Activated naive CD8-positive, alpha-beta T cell treated with anti-CD3 and anti-CD28 coated beads, Interleukin-2, amount 50 U/mL, for 24 hours (primary cell): ENCODE measurements around the gene GLS2.
"Not testable (repeated sequence)": the region's sequence is repeated elsewhere in the genome, so short reads cannot be mapped to it uniquely, and the experiment has no call there.

Experiments
- ATAC-seq: fragments of 150-1000 bp; cut with Tn5 transposase; one replicate; pipeline ENCODE4 v1.10.0; 2021
- DNase-seq: peaks from one replicate; pipeline ENCODE4 v3.0.0; 2021
- H3K27ac Mint-ChIP-seq: one replicate; pipeline ENCODE4 v1.8.0; 2021; ENCODE audit warnings: mild to moderate bottlenecking, mixed read lengths
- H3K27me3 Mint-ChIP-seq: one replicate; pipeline ENCODE4 v1.8.0; 2021; ENCODE audit warnings: mixed read lengths
- H3K36me3 Mint-ChIP-seq: one replicate; pipeline ENCODE4 v1.8.0; 2021; ENCODE audit warnings: low read depth, mixed read lengths
- H3K4me1 Mint-ChIP-seq: one replicate; pipeline ENCODE4 v1.8.0; 2021; ENCODE audit warnings: mixed read lengths
- H3K4me3 Mint-ChIP-seq: one replicate; pipeline ENCODE4 v1.8.0; 2021; ENCODE audit warnings: mild to moderate bottlenecking, moderate library complexity, mixed read lengths
- H3K9me3 Mint-ChIP-seq: one replicate; pipeline ENCODE4 v1.8.0; 2021; ENCODE audit warnings: mixed read lengths

Gene GLS2

GRCh38 chr12:56476143-56476542 is 11.8 kb downstream of the GLS2 start:
- H3K4me3 Mint-ChIP-seq = no peak overlapping the region
- H3K4me1 Mint-ChIP-seq = peaks cover 21% of the 10 kb centered on the region
- no peak overlapping the region for H3K27ac Mint-ChIP-seq
- H3K27me3 Mint-ChIP-seq = no peaks in the 10 kb centered on the region
- no peaks in the 10 kb centered on the region for H3K9me3 Mint-ChIP-seq
- DNase-seq = no peak
- ATAC-seq = no peak
- peaks cover 23% of the 10 kb centered on the region for H3K36me3 Mint-ChIP-seq

- peaks cover 27% of the 10 kb centered on the region for H3K4me1 Mint-ChIP-seq
- H3K36me3 Mint-ChIP-seq = peaks cover 34% of the 10 kb centered on the region
- ATAC-seq = no peak
- no peaks in the 10 kb centered on the region for H3K27me3 Mint-ChIP-seq
- H3K9me3 Mint-ChIP-seq = no peaks in the 10 kb centered on the region
- no peak overlapping the region for H3K27ac Mint-ChIP-seq
- DNase-seq = no peak
- H3K4me3 Mint-ChIP-seq = no peak overlapping the region
Observed at GRCh38 chr12:56474389-56474788, 13.6 kb downstream of the GLS2 start.

DNA sequence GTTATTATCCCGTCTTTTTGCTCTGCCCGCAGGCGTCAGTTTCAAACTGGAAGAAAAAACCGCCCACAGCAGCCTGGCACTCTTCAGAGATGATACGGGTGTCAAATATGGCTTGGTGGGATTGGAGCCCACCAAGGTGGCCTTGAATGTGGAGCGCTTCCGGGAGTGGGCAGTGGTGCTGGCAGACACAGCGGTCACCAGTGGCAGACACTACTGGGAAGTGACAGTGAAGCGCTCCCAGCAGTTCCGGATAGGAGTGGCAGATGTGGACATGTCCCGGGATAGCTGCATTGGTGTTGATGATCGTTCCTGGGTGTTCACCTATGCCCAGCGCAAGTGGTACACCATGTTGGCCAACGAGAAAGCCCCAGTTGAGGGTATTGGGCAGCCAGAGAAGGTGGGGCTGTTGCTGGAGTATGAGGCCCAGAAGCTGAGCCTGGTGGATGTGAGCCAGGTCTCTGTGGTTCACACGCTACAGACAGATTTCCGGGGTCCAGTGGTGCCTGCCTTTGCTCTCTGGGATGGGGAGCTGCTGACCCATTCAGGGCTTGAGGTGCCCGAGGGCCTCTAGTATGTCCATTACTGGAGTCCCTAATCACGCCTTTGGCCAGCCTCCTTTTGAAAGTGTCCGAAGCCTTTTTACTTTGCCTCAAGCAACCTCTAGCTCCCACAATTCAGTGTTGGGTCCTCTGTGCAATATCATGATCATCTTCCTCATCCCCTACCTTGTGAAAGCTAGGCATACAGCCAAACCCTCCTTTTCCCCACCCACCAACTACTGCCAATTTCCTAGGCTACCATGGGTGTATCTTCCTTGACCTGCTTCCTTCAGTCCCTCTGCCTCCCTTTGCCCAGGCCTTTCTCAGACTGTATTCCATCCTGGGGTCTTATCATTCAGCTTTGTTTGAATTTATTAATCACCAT is 18.7 kb downstream of the GLS2 start:
- peaks cover 34% of the 10 kb centered on the region for H3K36me3 Mint-ChIP-seq
- peak overlapping the region; percentile 98 for H3K27ac Mint-ChIP-seq
- peaks cover 41% of the 10 kb centered on the region for H3K4me1 Mint-ChIP-seq
- DNase-seq = peak; percentile 18
- H3K9me3 Mint-ChIP-seq = no peaks in the 10 kb centered on the region
- H3K27me3 Mint-ChIP-seq = no peaks in the 10 kb centered on the region
- ATAC-seq = no peak
- H3K4me3 Mint-ChIP-seq = peak overlapping the region; percentile 98

- DNase-seq (peak; percentile 94), ATAC-seq (peak; percentile 95)
- Mint-ChIP-seq H3K27me3 (no peaks in the 10 kb centered on the region), H3K9me3 (no peaks in the 10 kb centered on the region), H3K4me3 (peak within 1 kb of the TSS; percentile 98), H3K36me3 (peaks cover 29% of the 10 kb centered on the region), H3K27ac (peak within 1 kb of the TSS; percentile 98), H3K4me1 (peaks cover 44% of the 10 kb centered on the region)
Observed at GRCh38 chr12:56468216-56469006, 19.6 kb downstream of the GLS2 start, which contains the start of gene SPRYD4. Gene SPRYD4 (plus strand): TSS chr12:56468578. CDS start chr12:56468592, 14 bp downstream.

GRCh38 chr12:56462565-56462964 is 25.4 kb downstream of the GLS2 start:
- Mint-ChIP-seq H3K4me1 (peaks cover 10% of the 10 kb centered on the region), H3K9me3 (no peaks in the 10 kb centered on the region), H3K27ac (no peak overlapping the region), H3K27me3 (no peaks in the 10 kb centered on the region), H3K36me3 (no peaks in the 10 kb centered on the region), H3K4me3 (no peak overlapping the region)
- no peak for ATAC-seq
- no peak for DNase-seq

DNA sequence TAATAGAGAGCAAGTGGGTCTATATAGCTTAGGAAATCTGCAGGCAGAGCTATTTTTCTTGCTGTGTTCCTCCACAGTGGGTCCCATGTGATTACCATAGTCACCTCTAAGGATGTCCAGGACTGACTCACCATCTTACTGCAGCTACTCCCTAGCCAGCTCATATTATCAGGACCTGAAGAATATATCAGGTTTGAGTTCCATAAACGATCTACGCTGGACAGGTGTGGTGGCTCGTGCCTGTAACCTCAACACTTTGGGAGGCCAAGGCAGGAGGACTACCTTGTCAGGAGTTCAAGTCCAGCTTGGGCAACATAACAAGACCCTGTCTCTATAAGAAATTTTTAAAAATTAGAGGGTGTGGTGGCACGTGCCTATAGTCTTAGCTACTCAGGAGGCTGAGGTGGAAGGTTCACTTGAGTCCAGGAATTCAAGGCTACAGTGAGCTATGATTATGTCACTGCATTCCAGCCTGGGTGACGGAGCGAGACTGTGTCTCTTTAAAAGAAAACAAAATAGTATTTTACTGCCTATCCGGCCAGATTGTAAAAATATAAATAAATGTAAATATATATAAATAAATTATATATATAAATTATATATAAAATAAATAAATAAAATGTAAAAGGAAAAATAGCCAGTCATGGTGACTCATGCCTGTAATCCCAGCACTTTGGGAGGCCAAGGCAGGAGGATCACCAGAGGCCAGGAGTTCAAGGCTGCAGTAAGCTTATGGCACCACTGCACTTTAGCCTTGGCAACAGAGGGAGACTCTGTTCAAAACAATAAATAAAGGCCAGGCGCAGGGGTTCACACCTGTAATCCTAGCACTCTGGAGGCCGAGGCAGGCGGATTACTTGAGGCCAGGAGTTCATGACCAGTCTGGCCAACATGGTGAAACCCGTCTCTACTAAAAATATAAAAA is 26.5 kb downstream of the GLS2 start:
- Mint-ChIP-seq H3K27me3 (no peaks in the 10 kb centered on the region), H3K4me1 (peaks cover 5% of the 10 kb centered on the region), H3K27ac (no peak overlapping the region), H3K4me3 (no peak overlapping the region), H3K36me3 (no peaks in the 10 kb centered on the region), H3K9me3 (no peaks in the 10 kb centered on the region)
- DNase-seq (no peak), ATAC-seq (no peak)

DNA sequence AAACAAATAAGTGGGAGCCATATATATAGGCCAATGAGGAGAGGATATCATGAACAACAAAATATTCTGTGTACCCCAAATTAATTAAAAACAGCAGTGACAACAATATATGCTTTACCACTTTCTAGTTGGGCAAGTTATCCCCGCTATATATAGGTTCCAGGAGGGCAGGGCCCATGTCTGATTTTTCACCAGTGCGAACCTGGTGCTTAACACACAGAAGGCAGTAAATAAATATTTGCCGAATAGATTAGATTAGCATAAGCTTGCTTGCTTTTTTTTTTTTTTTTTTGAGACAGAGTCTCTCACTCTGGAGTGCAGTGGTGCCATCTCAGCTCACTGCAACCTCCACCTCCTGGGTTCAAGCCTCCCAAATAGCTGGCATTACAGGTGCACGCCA is 30.1 kb downstream of the GLS2 start:
- Mint-ChIP-seq H3K9me3 (no peaks in the 10 kb centered on the region), H3K36me3 (no peaks in the 10 kb centered on the region), H3K27ac (no peak overlapping the region), H3K27me3 (no peaks in the 10 kb centered on the region), H3K4me3 (no peak overlapping the region), H3K4me1 (no peaks in the 10 kb centered on the region)
- DNase-seq (no peak), ATAC-seq (no peak)

- Mint-ChIP-seq H3K4me1 (peaks cover 5% of the 10 kb centered on the region), H3K9me3 (no peaks in the 10 kb centered on the region), H3K4me3 (no peak within 1 kb of the TSS), H3K27me3 (no peaks in the 10 kb centered on the region), H3K27ac (no peak within 1 kb of the TSS), H3K36me3 (no peaks in the 10 kb centered on the region)
- ATAC-seq = no peak
- DNase-seq = no peak
Observed at GRCh38 chr12:56454557-56454956, 33.4 kb downstream of the GLS2 start, which contains the start of gene MIP. Gene MIP (minus strand): TSS chr12:56454657. CDS start chr12:56454613, 44 bp downstream.

DNA sequence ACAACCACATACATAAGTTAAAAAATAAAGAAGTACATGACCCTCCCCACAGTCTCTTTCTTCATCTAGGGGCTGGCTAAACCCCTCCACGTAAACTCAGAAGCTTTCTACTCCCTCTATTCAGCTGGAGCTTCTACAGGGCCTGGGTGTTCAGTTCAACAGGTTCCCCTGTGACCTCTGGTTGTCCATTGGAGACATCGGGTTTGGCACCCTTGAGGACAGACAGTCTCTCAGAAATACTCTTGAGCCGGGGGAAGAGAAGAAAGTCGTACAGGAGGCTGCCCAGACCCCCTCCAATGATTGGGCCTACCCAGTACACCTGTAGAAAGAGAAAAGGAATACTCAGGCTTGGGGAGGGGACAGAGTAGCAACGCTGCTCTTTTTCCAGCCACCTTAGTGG is 36.8 kb downstream of the GLS2 start:
- Mint-ChIP-seq H3K4me1 (peaks cover 19% of the 10 kb centered on the region), H3K9me3 (no peaks in the 10 kb centered on the region), H3K36me3 (peaks cover 6% of the 10 kb centered on the region), H3K27ac (no peak overlapping the region), H3K4me3 (no peak overlapping the region), H3K27me3 (no peaks in the 10 kb centered on the region)
- ATAC-seq (no peak), DNase-seq (no peak)

- ATAC-seq = no peak
- H3K4me3 Mint-ChIP-seq = peak overlapping the region; percentile 90
Observed at GRCh38 chr12:56450241-56450640, 37.7 kb downstream of the GLS2 start.

DNA sequence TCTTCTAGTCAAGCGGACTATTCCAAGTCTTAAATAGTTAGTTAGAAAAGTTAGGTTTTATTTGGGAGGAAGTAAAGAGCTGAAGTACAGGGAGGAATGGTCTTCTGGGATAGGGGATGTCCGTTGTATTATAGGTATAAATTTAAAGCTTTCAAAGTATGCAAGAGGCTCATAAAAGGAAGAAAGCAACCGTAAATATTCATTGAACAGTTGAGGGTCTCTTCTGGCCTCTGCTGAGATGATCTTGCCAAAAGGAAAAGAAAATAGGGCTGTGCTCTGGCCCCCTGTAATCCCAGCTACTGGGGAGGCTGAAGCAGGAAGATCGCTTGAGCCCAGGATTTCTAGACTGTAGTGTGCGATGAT is 38.4 kb downstream of the GLS2 start:
- Mint-ChIP-seq H3K4me3 (peak overlapping the region; percentile 90), H3K27ac (peak overlapping the region; percentile 96), H3K9me3 (peaks cover 3% of the 10 kb centered on the region), H3K4me1 (peaks cover 21% of the 10 kb centered on the region), H3K27me3 (no peaks in the 10 kb centered on the region), H3K36me3 (peaks cover 12% of the 10 kb centered on the region)
- ATAC-seq = no peak
- no peak for DNase-seq

More at GRCh38 chr12:56450241-56450640, 37.7 kb downstream of the GLS2 start:
- Mint-ChIP-seq H3K27me3 (no peaks in the 10 kb centered on the region), H3K36me3 (peaks cover 8% of the 10 kb centered on the region), H3K4me1 (peaks cover 19% of the 10 kb centered on the region), H3K9me3 (no peaks in the 10 kb centered on the region), H3K27ac (peak overlapping the region; percentile 96)
- DNase-seq = no peak

DNA sequence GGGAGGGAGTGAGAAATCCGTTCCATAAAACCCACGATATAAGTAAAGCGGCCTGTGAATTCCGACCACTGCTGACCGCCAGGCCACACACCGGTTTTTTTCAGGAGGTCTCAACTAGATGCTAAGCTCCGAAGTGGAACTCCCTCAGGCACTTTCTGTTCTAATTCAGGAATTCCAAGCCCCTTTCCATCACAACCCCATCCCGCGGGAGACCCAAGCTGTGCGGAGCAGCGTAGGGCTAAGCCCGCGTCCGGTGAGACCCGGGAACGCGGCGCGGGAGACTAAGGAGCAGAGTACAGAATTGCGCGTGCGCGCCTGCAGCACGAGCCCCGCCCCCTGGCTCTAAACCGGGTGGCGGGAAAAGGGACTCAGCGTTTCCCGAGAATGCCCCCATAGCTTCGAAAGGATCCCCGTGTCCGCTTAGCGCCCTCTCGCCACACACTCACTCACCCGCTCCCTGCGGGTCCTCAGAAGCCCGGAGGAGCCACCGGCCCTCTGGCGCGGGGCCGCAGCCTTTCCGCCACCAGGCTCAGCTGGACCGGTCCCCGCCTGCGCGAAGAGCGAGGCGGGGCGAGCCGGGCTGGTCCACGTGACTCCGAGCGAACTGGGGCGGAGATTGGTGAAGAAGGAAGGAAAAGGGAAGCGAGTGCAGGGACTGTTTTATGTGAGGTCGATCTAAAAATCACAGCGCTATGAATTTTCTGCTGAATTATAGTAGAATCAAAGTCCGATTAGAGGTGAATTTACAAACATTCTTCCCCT is 38.9 kb downstream of the GLS2 start, which contains the start of gene TIMELESS:
TIMELESS (minus strand) TSS at position 567 of the 762 bp plus-strand sequence. CDS start 15,256 bp downstream, outside the sequence.
- ATAC-seq = peak; percentile 97
- H3K27ac Mint-ChIP-seq = peak within 1 kb of the TSS; percentile 96
- peaks cover 21% of the 10 kb centered on the region for H3K4me1 Mint-ChIP-seq

DNA sequence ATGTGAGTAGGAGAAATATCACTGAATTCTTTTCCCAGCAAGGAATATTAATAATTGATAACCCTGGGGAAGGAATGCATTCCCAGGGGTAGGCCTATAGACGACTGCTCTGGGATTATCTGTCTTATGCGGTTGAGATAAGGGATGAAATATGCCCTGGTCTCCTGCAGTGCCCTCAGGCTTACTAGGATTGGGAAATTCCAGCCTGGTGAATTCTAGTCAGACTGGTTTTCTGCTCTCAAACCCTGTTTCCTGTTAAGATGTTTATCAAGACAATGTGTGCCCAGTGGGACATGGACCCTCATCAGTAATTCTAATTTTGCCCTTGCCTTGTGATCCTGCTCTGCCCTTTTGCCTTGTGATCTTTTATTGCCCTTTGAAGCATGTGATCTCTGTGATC is 44.8 kb downstream of the GLS2 start:
- H3K4me3 Mint-ChIP-seq, H3K27ac Mint-ChIP-seq, H3K9me3 Mint-ChIP-seq, DNase-seq, ATAC-seq, H3K27me3 Mint-ChIP-seq: not testable (repeated sequence)
- H3K4me1 Mint-ChIP-seq = peaks cover 13% of the 10 kb centered on the region
- peaks cover 26% of the 10 kb centered on the region for H3K36me3 Mint-ChIP-seq

More for the DNA sequence above, 38.9 kb downstream of the GLS2 start, which contains the start of gene TIMELESS:
- Mint-ChIP-seq H3K36me3 (peaks cover 16% of the 10 kb centered on the region), H3K9me3 (peaks cover 6% of the 10 kb centered on the region), H3K27me3 (no peaks in the 10 kb centered on the region), H3K4me3 (peak within 1 kb of the TSS; percentile 90)
- DNase-seq = peak; percentile 90
